Measurements from ENCODE around the gene MINDY3.

The MINDY3 gene

GRCh38 chr10:15738270-15738925 lies 121.9 kb downstream of the MINDY3 start:
- peak; percentile 89 for DNase-seq (ENCODE audit: low read depth)

- DNase-seq (ENCODE audit: low read depth) = no peak
Observed at GRCh38 chr10:15737656-15738055, 122.7 kb downstream of the MINDY3 start.

GRCh38 chr10:15735763-15736162 lies 124.5 kb downstream of the MINDY3 start:
- DNase-seq (ENCODE audit: low read depth) = no peak

- DNase-seq (ENCODE audit: low read depth) = no peak
Observed at GRCh38 chr10:15730341-15730740, 130.0 kb downstream of the MINDY3 start.

- DNase-seq (ENCODE audit: low read depth) = no peak
Observed at GRCh38 chr10:15729890-15730289, 130.4 kb downstream of the MINDY3 start.

Data from fibroblast of the conjunctiva (primary cell).